ENCODE results near the gene MAP2K5. TPM values are rescaled to one million over a fixed set of nuclear protein-coding genes. Genes with fewer than 3 reads are reported as not detected.

The MAP2K5 gene
- total RNA-seq, 2 experiments from 2014 or later: 22.2 to 27.9 TPM

DNA sequence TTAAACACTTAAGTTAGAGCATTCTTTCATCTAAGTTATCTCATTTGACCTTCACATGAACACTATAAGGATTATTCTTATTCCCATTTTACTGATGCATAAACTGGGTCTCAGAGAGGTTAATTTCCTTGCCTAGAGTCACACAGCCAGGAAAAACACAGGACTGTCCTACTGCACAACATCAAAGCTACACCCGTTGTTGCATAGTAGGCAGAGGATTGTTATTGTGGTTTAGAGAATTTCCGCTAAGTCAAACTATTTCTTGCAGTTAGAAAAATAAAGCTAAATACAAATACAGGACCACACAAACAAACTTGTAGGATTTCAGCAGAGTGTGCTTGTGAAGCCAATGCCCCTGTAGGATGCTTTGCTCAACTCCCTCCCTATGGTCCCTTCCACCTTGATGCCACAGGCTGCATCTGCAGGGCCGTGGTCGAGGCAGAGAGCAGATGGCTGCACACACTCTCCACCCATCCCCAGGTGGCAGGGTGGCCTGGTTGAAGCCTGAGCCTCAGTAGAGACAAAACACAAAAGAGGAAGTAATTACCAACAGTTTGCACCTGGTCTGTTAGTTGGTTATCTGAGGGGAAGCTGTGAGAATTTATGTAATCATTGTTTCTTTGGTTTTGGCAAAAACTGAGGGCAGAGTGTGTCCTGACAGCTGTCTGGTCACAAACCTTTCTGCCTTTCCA, 241.7 kb downstream of the MAP2K5 start:
- Mint-ChIP-seq H3K4me1 (ENCODE audit: low read depth) (peaks cover 45% of the 10 kb centered on the region), H3K9me3 (no peaks in the 10 kb centered on the region), H3K27me3 (no peaks in the 10 kb centered on the region), H3K27ac (peak overlapping the region; percentile 61), H3K36me3 (ENCODE audit: low read depth) (peaks cover 24% of the 10 kb centered on the region), H3K4me3 (peak overlapping the region; percentile 8)
- peaks cover 28% of the 10 kb centered on the region for H3K4me1 ChIP-seq (ENCODE audit: insufficient read depth, low read length)
- TF ChIP-seq, protein P1, sequence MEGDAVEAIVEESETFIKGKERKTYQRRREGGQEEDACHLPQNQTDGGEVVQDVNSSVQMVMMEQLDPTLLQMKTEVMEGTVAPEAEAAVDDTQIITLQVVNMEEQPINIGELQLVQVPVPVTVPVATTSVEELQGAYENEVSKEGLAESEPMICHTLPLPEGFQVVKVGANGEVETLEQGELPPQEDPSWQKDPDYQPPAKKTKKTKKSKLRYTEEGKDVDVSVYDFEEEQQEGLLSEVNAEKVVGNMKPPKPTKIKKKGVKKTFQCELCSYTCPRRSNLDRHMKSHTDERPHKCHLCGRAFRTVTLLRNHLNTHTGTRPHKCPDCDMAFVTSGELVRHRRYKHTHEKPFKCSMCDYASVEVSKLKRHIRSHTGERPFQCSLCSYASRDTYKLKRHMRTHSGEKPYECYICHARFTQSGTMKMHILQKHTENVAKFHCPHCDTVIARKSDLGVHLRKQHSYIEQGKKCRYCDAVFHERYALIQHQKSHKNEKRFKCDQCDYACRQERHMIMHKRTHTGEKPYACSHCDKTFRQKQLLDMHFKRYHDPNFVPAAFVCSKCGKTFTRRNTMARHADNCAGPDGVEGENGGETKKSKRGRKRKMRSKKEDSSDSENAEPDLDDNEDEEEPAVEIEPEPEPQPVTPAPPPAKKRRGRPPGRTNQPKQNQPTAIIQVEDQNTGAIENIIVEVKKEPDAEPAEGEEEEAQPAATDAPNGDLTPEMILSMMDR (IDR thresholded peaks at IDR 0.05): no peak
- no peak for ATAC-seq (ENCODE audit: poor library complexity)
- CTCF ChIA-PET: interaction anchor here (1.3 to 1.5 kb wide), 2 partner anchors 9 to 57 kb away, joined by 3 read pairs; no protein-coding TSS in a partner anchor
- intact Hi-C loops (cut with DNase I, micrococcal nuclease): no loop called here
- no peaks in the 10 kb centered on the region for H3K36me3 ChIP-seq (ENCODE audit: insufficient read depth, low read length)
- H3K4me3 ChIP-seq (ENCODE audit: low read length): no peak overlapping the region
- no peaks in the 10 kb centered on the region for H3K27me3 ChIP-seq (ENCODE audit: control insufficient read depth in 1 of 2, insufficient read depth in 2 of 2, low read length in 2 of 2)
- POLR2A ChIA-PET: interaction anchor here (0.6 to 2.4 kb wide), 11 partner anchors 37 to 258 kb away, joined by 3 to 9 read pairs (median 4); partner anchors contain the start of gene RNU6-1
- peak in 6 of 14 experiments; percentile 6 to 52 (median 26) for DNase-seq
- no peak overlapping the region for H3K27ac ChIP-seq (ENCODE audit: low read depth in 1 of 2, low read length in 2 of 2)
- no peaks in the 10 kb centered on the region for H3K9me3 ChIP-seq (ENCODE audit: control insufficient read depth in 1 of 2, insufficient read depth in 1 of 2, low read length in 2 of 2)

DNA sequence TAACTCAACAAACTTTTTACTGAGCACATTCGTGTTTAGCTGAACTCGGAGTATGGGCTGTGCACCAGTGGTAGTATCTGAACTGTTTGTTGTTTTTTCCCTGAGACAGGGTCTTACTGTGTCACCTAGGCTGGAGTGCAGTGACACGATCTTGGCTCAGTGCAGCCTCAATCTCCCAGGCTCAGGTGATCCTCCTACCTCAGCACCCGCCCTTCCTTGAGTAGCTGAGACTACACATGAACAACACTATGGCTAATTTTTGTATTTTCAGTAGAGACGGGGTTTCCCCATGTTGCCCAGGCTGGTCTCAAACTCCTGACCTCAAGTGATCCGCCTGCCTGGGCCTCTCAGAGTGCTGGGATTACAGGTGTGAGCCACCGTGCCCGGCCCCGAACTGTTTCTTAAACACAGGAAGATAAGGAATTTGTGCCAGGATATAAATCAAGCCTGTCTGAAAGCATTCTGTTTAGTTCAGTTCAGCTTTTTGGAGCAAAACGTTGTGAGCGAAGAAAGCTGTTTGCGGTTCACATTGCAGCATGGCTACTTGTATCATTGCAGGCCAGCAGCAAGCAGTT, 242.4 kb downstream of the MAP2K5 start:
- DNase-seq (no peak), ATAC-seq (ENCODE audit: poor library complexity) (no peak)
- Mint-ChIP-seq H3K9me3 (no peaks in the 10 kb centered on the region), H3K4me3 (no peak overlapping the region), H3K27me3 (no peaks in the 10 kb centered on the region), H3K4me1 (ENCODE audit: low read depth) (peaks cover 45% of the 10 kb centered on the region), H3K27ac (peak overlapping the region; percentile 61), H3K36me3 (ENCODE audit: low read depth) (peaks cover 25% of the 10 kb centered on the region)
- H3K4me1 ChIP-seq (ENCODE audit: insufficient read depth, low read length): peaks cover 28% of the 10 kb centered on the region
- ChIA-PET CTCF (interaction anchor here (1.5 kb wide), 1 partner anchor 10 kb away, joined by 3 read pairs; no protein-coding TSS in a partner anchor), POLR2A (interaction anchor here (1.0 to 2.4 kb wide), 9 partner anchors 36 to 56 kb away, joined by 3 to 9 read pairs (median 5); partner anchors contain the start of gene RNU6-1)
- H3K9me3 ChIP-seq (ENCODE audit: control insufficient read depth in 1 of 2, insufficient read depth in 1 of 2, low read length in 2 of 2): no peaks in the 10 kb centered on the region
- no peak overlapping the region for H3K4me3 ChIP-seq (ENCODE audit: low read length)
- H3K36me3 ChIP-seq (ENCODE audit: insufficient read depth, low read length): no peaks in the 10 kb centered on the region
- intact Hi-C loops (cut with DNase I, micrococcal nuclease): no loop called here
- H3K27me3 ChIP-seq (ENCODE audit: control insufficient read depth in 1 of 2, insufficient read depth in 2 of 2, low read length in 2 of 2): no peaks in the 10 kb centered on the region
- TF ChIP-seq, protein P1 (IDR thresholded peaks at IDR 0.05): no peak
- H3K27ac ChIP-seq (ENCODE audit: low read depth in 1 of 2, low read length in 2 of 2): no peak overlapping the region

DNA sequence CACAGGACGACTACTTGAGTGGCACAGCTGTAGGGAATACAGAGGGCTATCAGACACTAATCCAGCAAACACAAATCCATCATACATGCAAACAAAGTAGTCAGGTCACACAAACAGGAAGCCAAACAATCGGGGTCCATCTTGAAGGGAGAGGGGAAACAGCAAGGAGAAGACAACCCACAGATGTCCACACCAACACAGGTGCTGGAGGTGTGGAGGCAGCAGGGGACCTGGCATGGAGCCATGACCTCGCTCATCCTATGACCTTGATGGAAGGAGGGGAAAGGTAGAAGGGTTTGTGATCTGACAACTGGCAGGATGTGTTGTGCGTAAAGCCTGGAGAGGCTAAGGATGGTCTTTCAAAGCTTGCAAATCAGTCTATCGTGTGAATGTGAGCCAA, 242.9 kb downstream of the MAP2K5 start:
- Histone ChIP-seq H3K27me3 (ENCODE audit: control insufficient read depth in 1 of 2, insufficient read depth in 2 of 2, low read length in 2 of 2) (no peaks in the 10 kb centered on the region), H3K36me3 (ENCODE audit: insufficient read depth, low read length) (no peaks in the 10 kb centered on the region), H3K9me3 (ENCODE audit: control insufficient read depth in 1 of 2, insufficient read depth in 1 of 2, low read length in 2 of 2) (no peaks in the 10 kb centered on the region), H3K4me3 (ENCODE audit: low read length) (no peak overlapping the region), H3K4me1 (ENCODE audit: insufficient read depth, low read length) (peaks cover 28% of the 10 kb centered on the region), H3K27ac (ENCODE audit: low read depth in 1 of 2, low read length in 2 of 2) (no peak overlapping the region)
- Mint-ChIP-seq H3K4me3 (no peak overlapping the region), H3K9me3 (no peaks in the 10 kb centered on the region), H3K27ac (peak overlapping the region; percentile 61), H3K4me1 (ENCODE audit: low read depth) (peaks cover 45% of the 10 kb centered on the region), H3K27me3 (no peaks in the 10 kb centered on the region), H3K36me3 (ENCODE audit: low read depth) (peaks cover 28% of the 10 kb centered on the region)
- TF ChIP-seq, protein P1 (IDR thresholded peaks at IDR 0.05): no peak
- ChIA-PET CTCF (no interaction called here), POLR2A (interaction anchor here (1.2 to 1.8 kb wide), 3 partner anchors 36 to 48 kb away, joined by 3 to 6 read pairs (median 3); no protein-coding TSS in a partner anchor)
- ATAC-seq (ENCODE audit: poor library complexity) (no peak), DNase-seq (no peak)
- intact Hi-C loops (cut with DNase I, micrococcal nuclease): no loop called here

Data from CD4-positive, alpha-beta T cell (primary cell).